CD14-positive monocyte (primary cell): Measurements from ENCODE around the gene TMEM273. TPM values are rescaled to one million over a fixed set of nuclear protein-coding genes. Genes with fewer than 3 reads are reported as not detected.

Source experiments
- DNase-seq, 3 donors: peaks; one replicate each; pipeline ENCODE4 v3.0.0-alpha.2; 2011 to 2022
- H2AFZ ChIP-seq: 2 replicates; pipeline ENCODE4 v1.6.0; 2012; ENCODE audit warnings: mild to moderate bottlenecking, low read depth, low read length, inconsistent platforms; ENCODE audit not compliant: insufficient read depth, poor library complexity, severe bottlenecking
- H3K27ac ChIP-seq, 2 donors: 1 replicate in 1 of 2; 2 replicates in 1 of 2; pipeline ENCODE4 v1.5.1; 2012 to 2013; ENCODE audit warnings: low read length in 2 of 2, control low read depth in 1 of 2, inconsistent platforms in 1 of 2, low read depth in 1 of 2, mild to moderate bottlenecking in 1 of 2
- H3K27me3 ChIP-seq, 2 donors: one replicate each; pipeline versions ENCODE4 v1.6.0 to v1.6.1; 2011 to 2013; ENCODE audit warnings: low read length in 2 of 2; ENCODE audit not compliant: control insufficient read depth in 2 of 2, insufficient read depth in 2 of 2
- H3K36me3 ChIP-seq, 2 donors: replicated peaks in 1 of 2; 1 replicate in 1 of 2; 2 replicates in 1 of 2; pipeline versions ENCODE4 v1.5.1 to v1.6.1; 2012 to 2013; ENCODE audit warnings: low read length in 2 of 2, control low read depth in 1 of 2, inconsistent platforms in 1 of 2, mild to moderate bottlenecking in 1 of 2; ENCODE audit not compliant: insufficient read depth in 2 of 2, control insufficient read depth in 1 of 2
- H3K4me1 ChIP-seq, 2 donors: 1 replicate in 1 of 2; 2 replicates in 1 of 2; pipeline versions ENCODE4 v1.5.1 to v1.6.1; 2012 to 2013; ENCODE audit warnings: low read length in 2 of 2, control low read depth in 1 of 2, inconsistent platforms in 1 of 2, mild to moderate bottlenecking in 1 of 2, moderate library complexity in 1 of 2; ENCODE audit not compliant: insufficient read depth in 2 of 2, control insufficient read depth in 1 of 2
- H3K4me2 ChIP-seq: replicated peaks from 2 replicates; pipeline ENCODE3; 2012; ENCODE audit warnings: low read length, moderate library complexity, mild to moderate bottlenecking; ENCODE audit not compliant: poor library complexity, severe bottlenecking; ENCODE audit errors: extremely low read depth
- H3K4me3 ChIP-seq, 3 experiments: fragments of 200-600 bp in 1 of 3; sonication (generic) in 1 of 3; replicated peaks in 1 of 3; 1 replicate in 2 of 3; 2 replicates in 1 of 3; pipeline ENCODE4 v1.5.1; 2011 to 2013; ENCODE audit warnings: low read length in 3 of 3, mild to moderate bottlenecking in 3 of 3, control low read depth in 2 of 3, low read depth in 2 of 3, inconsistent platforms in 1 of 3, moderate library complexity in 1 of 3
- H3K79me2 ChIP-seq: 2 replicates; pipeline ENCODE4 v1.6.0; 2012; ENCODE audit warnings: mild to moderate bottlenecking, control low read depth, inconsistent platforms, low read length, moderate library complexity; ENCODE audit not compliant: insufficient read depth
- H3K9ac ChIP-seq: 2 replicates; pipeline ENCODE4 v1.6.0; 2017; ENCODE audit warnings: low read length, mild to moderate bottlenecking; ENCODE audit not compliant: insufficient read depth, poor library complexity, severe bottlenecking
- H3K9me3 ChIP-seq, 2 donors: replicated peaks in 1 of 2; 1 replicate in 1 of 2; 2 replicates in 1 of 2; pipeline versions ENCODE4 v1.5.1 to v1.6.1; 2012 to 2013; ENCODE audit warnings: low read length in 2 of 2, control low read depth in 1 of 2; ENCODE audit not compliant: control insufficient read depth in 1 of 2, insufficient read depth in 1 of 2
- H4K20me1 ChIP-seq: 2 replicates; pipeline ENCODE4 v1.6.0; 2012; ENCODE audit warnings: mild to moderate bottlenecking, low read length, control low read depth, moderate library complexity; ENCODE audit not compliant: insufficient read depth
- H3K27ac Mint-ChIP-seq, 7 donors: one replicate each; pipeline ENCODE4 v1.8.0; 2020; ENCODE audit warnings: mild to moderate bottlenecking in 7 of 7, mixed read lengths in 7 of 7, moderate library complexity in 6 of 7, inconsistent platforms in 2 of 7
- H3K27me3 Mint-ChIP-seq, 3 donors: one replicate each; pipeline ENCODE4 v1.8.0; 2021 to 2022; ENCODE audit warnings: low read depth in 3 of 3, mild to moderate bottlenecking in 3 of 3, mixed read lengths in 3 of 3, moderate library complexity in 3 of 3, inconsistent platforms in 1 of 3
- H3K36me3 Mint-ChIP-seq, 2 donors: one replicate each; pipeline ENCODE4 v1.8.0; 2020; ENCODE audit warnings: mixed read lengths in 2 of 2, inconsistent platforms in 1 of 2, mild to moderate bottlenecking in 1 of 2
- H3K4me1 Mint-ChIP-seq: one replicate; pipeline ENCODE4 v1.8.0; 2020; ENCODE audit warnings: mild to moderate bottlenecking, mixed read lengths
- H3K4me3 Mint-ChIP-seq, 2 donors: one replicate each; pipeline ENCODE4 v1.8.0; 2020; ENCODE audit warnings: mild to moderate bottlenecking in 2 of 2, mixed read lengths in 2 of 2, moderate library complexity in 1 of 2
- H3K9me3 Mint-ChIP-seq, 7 donors: one replicate each; pipeline ENCODE4 v1.8.0; 2020 to 2022; ENCODE audit warnings: mixed read lengths in 7 of 7, mild to moderate bottlenecking in 6 of 7, moderate library complexity in 6 of 7, inconsistent platforms in 2 of 7
- CTCF ChIP-seq: fragments of 200-600 bp; IDR thresholded peaks from one replicate; pipeline ENCODE4 v1.8.0; 2022; ENCODE audit warnings: antibody characterized with exemption, mild to moderate bottlenecking
- WGBS: methylation state at CpG from one replicate; pipeline ENCODE4 v1.1.5; 2013; ENCODE audit warnings: missing lambda C conversion rate; ENCODE audit not compliant: insufficient coverage; 5-methylcytosine and 5-hydroxymethylcytosine counted together
- intact Hi-C, 2 donors: fragments of 100-400 bp; cut with micrococcal nuclease; formaldehyde crosslinking; loops; one replicate each; pipeline versions ENCODE4 v1.15.0 to v1.15.1; 2023
- polyA plus RNA-seq, 3 donors: library from polyadenylated mRNA; depleted of rRNA in 1 of 3; unstranded in 2 of 3; stranded (reverse) in 1 of 3; fragments of 300-500 nt in 2 of 3; fragments of >200 nt in 1 of 3; fragmentation: Illumina TruSeq in 2 of 3; gene quantifications; 1 replicate in 2 of 3; 2 replicates in 1 of 3; pipeline ENCODE4 v1.2.3, GENCODE V29; 2012 to 2021

The TMEM273 gene
- polyA plus RNA-seq, 3 donors, result 6.7 to 7.9 (median 6.9) TPM

GRCh38 chr10:49119746-49120145 is 68.4 kb downstream of the TMEM273 start:
- Mint-ChIP-seq H3K9me3 (peaks cover 0 to 2% (median 0%) of the 10 kb centered on the region in 7 donors), H3K27ac (no peak overlapping the region), H3K4me1 (peaks cover 18% of the 10 kb centered on the region), H3K36me3 (no peaks in the 10 kb centered on the region), H3K27me3 (peaks cover 12 to 14% (median 12%) of the 10 kb centered on the region in 3 donors), H3K4me3 (no peak overlapping the region)
- no peak overlapping the region for H2AFZ ChIP-seq
- no peak overlapping the region for H3K9ac ChIP-seq
- H3K79me2 ChIP-seq, result no peaks in the 10 kb centered on the region
- peaks cover under 1 to 9% of the 10 kb centered on the region in 2 donors for H3K27me3 ChIP-seq
- no peak for TF ChIP-seq CTCF
- no peaks in the 10 kb centered on the region for H4K20me1 ChIP-seq
- H3K4me2 ChIP-seq, result no peak overlapping the region
- H3K4me3 ChIP-seq, result no peak overlapping the region
- no peak overlapping the region for H3K27ac ChIP-seq
- H3K9me3 ChIP-seq, result no peaks in the 10 kb centered on the region
- DNase-seq, result no peak
- no peaks in the 10 kb centered on the region for H3K36me3 ChIP-seq
- 67% methylated on average over 1 of the region's 3 CpGs for whole genome bisulfite sequencing
- intact Hi-C loops, result no loop called here
- H3K4me1 ChIP-seq, result no peaks in the 10 kb centered on the region

- Histone ChIP-seq H3K9ac (no peak overlapping the region), H2AFZ (no peak overlapping the region), H3K27ac (no peak overlapping the region), H3K79me2 (no peaks in the 10 kb centered on the region), H4K20me1 (no peaks in the 10 kb centered on the region), H3K9me3 (no peaks in the 10 kb centered on the region), H3K4me3 (no peak overlapping the region), H3K4me1 (no peaks in the 10 kb centered on the region), H3K36me3 (no peaks in the 10 kb centered on the region), H3K4me2 (no peak overlapping the region), H3K27me3 (peaks cover 2 to 21% of the 10 kb centered on the region in 2 donors)
- Mint-ChIP-seq H3K9me3 (no peaks in the 10 kb centered on the region), H3K27me3 (peaks cover 21 to 26% (median 23%) of the 10 kb centered on the region in 3 donors), H3K27ac (no peak overlapping the region), H3K36me3 (no peaks in the 10 kb centered on the region), H3K4me3 (no peak overlapping the region), H3K4me1 (peaks cover 19% of the 10 kb centered on the region)
- no peak for DNase-seq
- intact Hi-C loops, result no loop called here
- TF ChIP-seq CTCF, result no peak
- no CpG with 5 or more reads among the region's 6 CpGs for WGBS
These were observed 69.6 kb downstream of the TMEM273 start for GRCh38 chr10:49118430-49119074.
